Dermis blood vessel endothelial cell (primary cell): ENCODE results near the gene CLASP1. TPM values are rescaled to one million over a fixed set of nuclear protein-coding genes. Genes with fewer than 3 reads are reported as not detected.
"Not testable (repeated sequence)": the region's sequence is repeated elsewhere in the genome, so short reads cannot be mapped to it uniquely, and the experiment has no call there.

Source experiments
- DNase-seq: peaks from one replicate; pipeline ENCODE4 v3.0.0; 2010
- total RNA-seq: library from RNA; depleted of rRNA; stranded (reverse); fragments of >200 nt; gene quantifications from 2 replicates; pipeline ENCODE4 v1.2.3, GENCODE V29; 2014

CLASP1 gene
- total RNA-seq, 1 donor from 2014 or later = 51.9 TPM

DNA sequence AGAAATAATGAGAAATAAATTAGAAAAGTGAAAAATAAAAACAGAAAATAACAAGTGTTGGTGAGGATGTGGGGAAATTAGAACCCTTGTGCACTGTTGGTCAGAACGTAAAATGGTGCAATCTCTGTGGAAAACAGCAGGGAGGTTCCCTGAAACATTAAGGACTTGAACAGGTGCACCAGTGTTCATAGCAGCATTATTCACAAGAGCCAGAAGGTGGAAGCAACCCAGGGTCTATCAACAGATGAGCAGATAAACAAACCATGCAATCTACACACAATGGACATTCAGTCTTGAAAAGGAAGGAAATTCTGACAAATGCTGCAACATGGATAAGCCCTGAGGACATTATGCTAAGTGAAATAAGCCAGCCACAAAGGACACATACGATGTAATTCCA, 306.1 kb downstream of the CLASP1 start:
- peak; percentile 16 for DNase-seq

DNA sequence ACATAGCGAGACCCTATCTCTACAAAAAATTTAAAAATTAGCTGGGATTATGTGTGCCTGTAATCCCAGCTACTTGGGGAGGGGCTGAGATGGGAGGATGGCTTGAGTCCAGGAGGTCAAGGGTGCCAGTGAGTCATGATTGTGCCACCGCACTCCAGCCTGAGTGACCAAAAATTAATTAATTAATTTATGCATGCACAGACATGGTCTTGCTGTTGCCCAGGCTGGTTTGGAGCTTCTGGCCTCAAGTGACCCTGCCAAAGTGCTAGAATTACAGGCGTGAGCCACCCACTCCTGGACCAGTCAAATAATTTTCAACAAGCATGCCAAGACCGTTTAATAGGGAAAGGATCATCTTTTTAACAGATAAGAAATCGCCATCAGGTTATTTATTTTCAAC, 306.5 kb downstream of the CLASP1 start:
- DNase-seq = no peak

DNA sequence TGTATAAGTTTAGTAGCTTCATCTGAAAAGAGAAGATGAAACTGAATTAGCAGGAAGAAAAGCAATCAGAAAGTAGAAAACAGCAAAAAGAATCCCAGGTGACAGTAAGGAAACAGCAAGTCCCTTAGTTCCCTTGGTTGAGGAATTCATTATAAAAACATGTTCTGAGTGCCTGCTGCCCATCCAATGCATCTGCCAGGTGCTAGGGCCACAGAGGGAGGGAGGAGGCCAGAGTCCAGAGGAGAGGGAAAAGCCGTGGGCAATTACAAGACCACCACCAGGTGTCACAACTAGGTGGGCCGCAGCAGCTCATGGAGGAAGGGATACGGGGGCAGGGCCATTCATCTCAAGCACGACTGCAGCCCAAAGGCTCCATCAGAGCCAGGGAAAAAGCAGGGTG, 308.3 kb downstream of the CLASP1 start:
- no peak for DNase-seq

DNA sequence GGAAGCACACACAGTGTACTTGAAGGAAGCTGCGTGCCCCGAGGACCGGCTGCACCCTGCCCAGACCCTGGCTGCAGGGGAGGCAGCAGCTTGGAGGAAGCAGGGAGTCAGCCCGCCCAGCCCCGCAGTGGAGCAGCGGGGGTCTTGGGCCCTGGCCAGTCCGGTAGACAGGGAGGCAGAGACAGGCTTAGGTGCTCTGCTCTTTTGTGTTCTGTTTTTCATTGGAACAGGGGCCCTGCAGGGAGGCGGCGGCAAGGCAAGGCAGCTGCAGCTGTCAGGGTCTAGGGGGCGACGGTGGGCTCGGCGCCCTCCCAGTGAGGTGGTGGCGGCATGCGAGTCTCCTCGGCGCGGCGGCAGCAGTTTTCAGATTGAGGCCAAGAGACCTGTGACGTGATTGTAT, 311.0 kb downstream of the CLASP1 start:
- no peak for DNase-seq

DNA sequence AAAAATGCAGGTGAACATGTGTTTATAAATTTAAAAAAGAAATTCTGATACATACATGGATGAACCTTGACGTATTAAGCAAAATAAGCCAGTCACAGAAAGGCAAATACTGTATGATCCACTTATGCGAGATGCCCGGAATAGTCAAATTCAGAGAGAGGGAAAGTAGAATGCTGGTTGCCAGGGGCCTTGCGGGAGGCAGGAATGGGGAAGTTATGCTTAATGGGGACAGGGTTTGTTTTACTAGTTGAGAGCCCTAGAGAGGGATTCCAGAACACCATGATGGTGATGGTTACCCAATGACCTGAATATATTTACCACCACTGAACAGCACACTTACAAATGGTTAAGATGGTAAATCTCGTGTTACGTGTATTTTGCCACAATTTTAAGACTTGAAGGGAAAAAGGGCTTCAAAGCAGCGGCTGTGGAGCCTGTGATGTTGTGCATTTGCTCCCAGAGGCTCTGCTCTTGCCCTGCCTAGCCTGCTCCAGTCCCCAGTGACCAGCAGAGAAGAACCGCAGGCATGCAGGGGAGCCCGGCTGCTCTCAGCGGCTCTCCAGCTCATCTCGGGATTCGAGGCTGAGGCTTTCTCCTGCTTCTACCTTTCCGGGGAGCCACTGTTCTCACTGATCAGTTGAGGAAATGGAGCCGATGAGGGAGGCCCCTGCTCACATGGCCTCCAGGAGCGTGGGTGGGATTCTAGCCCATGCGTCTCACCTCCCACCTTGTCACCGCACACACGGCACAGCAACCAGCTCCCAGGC, 312.6 kb downstream of the CLASP1 start:
- DNase-seq = no peak

DNA sequence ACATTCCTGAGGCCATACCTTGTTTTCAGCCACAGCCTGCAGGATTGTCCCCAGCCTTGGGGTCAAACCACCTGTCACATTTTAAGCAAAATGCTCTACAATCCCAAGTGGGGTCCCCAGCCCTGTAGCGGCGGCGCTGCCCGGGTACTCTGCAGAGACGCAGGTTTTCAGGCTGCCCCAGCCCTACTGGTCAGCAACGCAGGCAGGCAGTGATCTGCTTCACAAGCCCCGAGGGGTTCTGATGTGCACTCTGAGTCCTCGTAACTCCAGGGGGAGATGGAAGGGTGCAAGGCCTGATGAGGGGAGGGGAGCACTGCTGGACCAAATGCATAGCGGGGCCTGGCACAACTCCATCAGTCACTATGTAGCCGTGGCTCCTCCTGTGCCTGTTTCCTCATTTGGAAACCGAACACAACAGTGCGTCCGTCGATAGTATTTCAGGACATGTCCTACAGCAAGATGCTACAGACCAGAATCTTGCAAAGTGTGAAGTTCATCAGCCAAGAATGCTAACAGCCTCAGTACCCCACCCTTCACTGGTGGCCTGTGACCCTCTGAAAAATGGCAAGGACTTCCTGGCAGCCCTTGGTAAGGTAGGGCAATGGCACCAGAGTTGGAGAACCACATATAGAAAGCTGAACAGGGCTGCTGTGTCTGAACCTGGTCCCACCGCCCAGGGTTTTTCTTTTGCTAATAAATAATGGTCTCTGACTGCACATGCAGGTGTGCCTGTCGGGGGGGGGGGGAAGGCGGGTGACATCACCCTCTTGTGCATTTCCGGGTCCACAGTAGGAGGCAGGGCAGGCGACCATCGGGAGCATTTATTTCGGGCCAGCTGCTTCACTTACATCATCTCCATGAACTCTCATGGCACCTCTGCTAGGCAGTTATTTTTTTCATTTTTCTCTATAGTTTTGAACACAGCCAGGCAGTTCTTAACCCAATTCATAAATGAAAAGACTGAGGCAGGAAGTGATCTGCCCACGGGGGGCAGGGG, 313.7 kb downstream of the CLASP1 start:
- peak; percentile 32 for DNase-seq

DNA sequence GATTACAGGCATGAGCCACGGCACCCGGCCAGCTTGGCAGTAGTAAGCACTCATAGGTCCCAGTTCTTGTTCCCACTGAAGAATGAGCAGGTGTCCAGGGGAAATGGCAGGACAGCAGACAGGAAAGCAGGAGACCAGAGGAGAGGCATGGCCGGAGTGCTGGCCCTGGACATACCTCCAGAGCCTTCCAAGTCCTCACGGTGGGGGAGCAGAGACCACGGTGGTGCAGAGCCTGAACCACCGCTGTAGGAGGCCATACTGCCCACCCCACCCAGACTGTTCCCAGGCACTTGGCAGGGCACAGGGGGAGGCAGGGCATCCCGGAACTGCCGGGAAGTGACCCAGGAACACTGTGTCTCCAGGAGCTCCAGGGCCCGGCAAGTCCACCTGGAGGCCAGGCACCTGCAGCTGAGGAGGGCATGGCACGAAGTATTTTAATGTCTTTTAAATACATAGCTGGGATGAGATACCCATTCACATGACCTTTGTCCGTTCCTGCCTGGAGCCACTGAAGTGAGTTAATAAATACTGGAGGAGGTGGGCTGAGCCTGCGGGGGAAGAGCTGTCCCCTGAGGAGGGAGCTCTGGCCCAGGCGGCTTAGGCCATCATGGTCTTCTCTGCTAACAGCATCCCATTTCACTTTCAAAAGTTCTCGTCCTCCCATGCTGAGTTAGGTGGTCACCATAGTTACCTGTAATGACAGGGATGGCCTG, 314.5 kb downstream of the CLASP1 start:
- DNase-seq = no peak

DNA sequence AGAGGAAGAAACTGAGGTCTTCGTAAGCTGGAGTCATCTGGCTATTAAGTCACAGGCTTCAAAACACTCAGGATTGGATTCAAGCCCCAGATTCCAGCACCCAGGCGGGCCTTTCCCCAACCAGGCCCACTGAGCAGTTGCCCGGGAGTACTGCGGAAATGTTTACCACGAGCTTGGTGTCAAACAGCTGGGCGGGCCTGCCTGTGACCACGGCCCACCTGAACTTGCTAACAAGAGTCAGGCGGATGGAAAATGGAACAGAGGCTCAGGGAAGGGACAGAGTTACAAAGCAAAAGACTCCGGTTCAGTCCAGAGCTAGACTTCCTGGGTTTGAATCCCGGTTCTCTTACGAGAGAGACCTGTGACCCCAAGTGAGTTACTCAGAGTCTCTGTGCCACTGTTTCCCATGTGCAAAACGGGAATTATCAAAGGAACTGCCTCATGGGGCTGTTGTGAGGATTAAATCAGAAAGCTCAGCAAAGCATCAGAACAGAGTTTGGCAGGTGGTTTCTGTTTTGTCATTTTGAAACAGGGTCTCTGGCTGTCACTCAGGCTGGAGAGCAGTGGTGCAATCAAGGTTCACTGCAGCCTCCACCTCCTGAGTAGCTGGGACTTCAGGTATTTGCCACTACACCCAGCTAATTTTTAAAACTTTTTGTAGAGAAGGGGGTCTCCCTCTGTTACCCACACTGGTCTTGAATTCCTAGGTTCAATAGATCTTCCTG, 315.3 kb downstream of the CLASP1 start:
- peak; percentile 10 for DNase-seq

DNA sequence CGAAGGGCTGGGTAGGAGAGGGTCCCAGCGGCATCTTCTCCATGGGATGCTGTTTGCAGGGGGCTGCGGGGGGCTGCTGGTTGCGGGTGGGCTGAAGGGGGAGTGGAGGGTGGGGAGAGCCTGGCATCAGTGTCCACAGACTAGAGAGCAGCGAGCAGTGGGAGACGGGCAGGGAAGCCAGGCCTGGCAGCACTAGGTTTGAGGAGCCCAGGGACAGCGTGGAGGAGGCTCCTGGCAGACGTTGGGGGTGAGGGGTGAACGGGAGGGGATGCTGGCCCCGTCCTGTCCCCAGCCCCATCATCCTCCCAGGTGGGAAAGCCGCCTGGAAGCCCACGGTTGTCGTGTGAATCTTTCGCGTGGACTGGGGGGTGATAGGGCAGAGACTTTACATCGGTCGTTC, 316.0 kb downstream of the CLASP1 start:
- DNase-seq = no peak

DNA sequence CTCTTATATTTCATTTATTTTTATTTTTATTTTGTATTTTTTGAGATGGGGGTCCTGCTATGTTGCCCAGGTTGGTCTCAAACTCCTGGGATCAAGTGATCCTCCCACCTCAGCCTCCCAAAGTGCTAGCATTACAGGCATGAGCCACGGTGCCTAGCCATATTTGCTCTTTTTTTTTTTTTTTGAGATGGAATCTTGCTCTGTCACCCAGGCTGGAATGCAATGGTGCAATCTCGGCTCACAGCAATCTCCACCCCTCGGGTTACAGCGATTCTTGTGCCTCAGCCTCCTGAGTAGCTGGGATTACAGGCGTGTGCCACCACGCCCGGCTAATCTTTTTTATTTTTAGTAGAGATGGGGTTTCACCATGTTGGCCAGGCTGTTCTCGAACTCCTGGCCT, 317.9 kb downstream of the CLASP1 start:
- DNase-seq = not testable (repeated sequence)

DNA sequence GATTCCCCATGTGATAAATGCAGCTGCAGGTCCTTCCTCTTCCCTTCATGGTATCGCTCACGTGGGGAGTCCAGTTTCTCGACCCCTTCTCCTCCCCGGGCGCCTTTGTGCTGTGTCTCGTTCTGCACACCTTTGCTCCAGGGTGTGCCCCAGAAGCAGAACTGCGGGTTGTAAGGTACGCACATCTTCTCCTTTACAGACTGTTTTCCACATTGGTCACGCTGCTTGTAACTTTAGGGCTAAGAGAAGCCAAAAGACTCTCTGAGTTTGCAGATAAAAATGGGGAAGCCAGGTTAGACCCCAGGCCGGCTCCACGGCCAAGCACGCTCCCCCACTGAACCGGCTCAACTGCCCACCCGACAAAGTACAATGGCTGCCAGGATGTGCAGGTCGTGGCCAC, 318.3 kb downstream of the CLASP1 start:
- no peak for DNase-seq

DNA sequence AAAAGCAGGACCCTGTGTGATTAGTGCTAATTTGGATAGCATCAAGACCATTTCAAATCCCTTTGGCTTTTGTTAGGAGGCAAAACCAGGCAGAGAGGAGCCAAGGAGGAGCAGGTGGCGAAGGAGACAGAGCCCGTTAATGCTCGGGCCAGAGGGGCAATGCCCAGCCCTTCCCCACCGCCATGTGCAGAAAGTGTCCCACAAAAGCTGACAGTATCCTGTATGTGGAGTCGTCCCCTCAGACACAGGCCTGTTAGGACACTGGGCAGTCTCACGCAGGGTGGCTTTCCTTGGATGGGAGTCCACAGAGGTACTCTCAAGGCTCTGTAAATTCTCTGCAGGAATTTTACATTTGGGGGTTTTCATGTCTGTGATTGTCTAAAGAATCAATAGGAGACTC, 319.5 kb downstream of the CLASP1 start:
- no peak for DNase-seq

DNA sequence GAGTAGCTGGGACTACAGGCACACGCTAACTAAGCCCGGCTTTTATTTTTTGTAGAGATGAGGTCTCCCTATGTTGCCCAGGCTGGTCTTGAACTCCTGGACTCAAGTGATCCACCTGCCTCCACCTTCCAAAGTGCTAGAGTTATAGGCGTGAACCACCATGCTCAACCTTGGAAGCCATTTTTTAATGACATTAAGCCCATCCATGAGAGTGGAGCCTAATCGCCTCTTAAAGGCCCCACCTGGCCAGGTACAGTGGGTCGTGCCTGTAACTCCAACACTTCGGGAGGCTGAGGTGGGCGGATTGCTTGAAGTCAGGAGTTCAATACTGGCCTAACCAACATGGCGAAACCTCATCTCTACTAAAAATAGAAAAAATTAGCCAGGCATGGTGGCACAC, 322.6 kb downstream of the CLASP1 start:
- no peak for DNase-seq

DNA sequence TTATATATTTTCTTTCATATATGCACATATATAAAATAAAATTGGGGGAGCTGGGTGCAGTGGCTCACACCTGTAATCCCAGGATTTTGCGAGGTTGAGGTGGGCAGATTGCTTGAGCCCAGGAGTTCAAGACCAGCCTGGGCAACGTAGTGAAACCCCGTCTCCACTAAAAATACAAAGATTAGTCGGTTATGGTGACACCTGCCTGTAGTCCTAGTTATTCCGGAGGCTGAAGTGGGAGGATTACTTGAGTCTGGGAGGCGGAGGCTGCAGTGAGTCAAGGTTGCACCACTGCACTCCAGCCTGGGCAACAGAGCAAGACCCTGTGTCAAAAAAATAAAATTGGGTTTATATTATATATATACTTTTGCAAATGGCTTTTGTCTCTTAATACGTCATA, 324.7 kb downstream of the CLASP1 start:
- DNase-seq = no peak

DNA sequence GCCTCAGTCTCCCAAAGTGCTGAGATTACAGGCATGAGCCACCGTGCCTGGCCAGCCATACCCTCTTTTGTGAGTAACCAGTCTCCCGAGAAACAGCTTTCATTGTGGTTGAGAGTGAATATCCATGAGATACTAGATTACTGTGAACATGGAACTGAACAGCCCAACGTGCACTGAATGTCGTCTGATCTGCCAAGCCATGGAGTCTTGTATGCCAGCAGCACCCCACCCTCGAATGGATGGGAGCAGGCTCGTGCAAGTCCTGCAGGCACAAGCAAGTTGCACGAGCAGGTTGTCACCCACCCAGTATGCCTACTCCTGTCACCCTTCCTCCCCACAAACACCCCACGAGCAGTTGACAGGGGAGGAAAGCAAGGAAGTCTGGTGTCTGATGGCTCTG, 327.8 kb downstream of the CLASP1 start:
- DNase-seq = no peak

DNA sequence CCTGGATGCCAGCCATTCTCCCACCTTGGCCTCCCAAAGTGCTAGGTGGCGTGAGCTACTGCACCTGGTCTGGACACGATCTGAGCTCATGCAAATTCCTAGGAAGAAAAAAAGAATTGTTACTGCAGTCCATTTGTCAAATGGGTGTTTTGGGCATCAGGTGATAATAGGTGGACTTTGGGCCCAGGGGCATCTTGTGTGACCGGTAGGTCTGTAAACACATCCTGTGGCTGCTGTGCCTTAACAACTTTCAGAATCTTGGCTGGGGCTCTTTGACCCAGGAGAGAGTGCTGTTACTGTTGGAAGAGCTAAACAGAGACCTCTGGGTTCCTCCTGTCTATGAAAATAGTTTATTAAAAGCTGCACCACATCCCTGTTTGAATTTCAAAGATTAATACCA, 329.3 kb downstream of the CLASP1 start:
- DNase-seq = no peak

DNA sequence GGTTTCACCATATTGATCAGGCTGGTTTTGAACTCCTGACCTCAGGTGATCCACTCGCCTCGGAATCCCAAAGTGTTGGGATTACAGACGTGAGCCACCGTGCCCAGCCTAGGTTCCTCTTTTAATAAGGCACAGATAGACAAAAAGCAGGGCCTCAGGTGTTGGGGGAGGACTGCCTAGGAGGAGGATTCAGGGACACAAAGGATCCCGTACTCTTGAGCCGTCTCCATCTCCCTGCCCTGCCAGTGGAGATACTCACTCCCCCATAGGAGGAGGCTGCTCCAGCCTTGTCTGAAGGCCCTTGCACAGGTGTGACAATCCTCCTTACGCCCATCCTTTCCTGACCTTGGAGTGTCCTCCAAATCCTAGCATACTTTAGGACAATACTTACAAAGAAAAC, 332.3 kb downstream of the CLASP1 start:
- no peak for DNase-seq

DNA sequence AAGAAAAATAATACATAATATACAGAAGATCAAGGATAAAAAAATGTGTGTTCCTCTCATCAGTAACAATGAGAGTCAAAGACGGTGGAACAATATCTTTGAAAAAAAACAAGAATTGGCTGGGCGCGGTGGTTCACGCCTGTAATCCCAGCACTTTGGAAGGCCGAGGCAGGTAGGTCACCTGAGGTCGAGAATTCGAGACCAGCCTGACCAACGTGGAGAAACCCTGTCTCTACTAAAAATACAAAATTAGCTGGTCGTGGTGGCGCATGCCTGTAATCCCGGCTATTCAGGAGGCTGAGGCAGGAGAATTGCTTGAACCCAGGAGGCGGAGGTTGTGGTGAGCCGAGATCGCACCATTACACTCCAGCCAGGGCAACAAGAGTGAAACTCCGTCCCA, 335.6 kb downstream of the CLASP1 start:
- DNase-seq = not testable (repeated sequence)

DNA sequence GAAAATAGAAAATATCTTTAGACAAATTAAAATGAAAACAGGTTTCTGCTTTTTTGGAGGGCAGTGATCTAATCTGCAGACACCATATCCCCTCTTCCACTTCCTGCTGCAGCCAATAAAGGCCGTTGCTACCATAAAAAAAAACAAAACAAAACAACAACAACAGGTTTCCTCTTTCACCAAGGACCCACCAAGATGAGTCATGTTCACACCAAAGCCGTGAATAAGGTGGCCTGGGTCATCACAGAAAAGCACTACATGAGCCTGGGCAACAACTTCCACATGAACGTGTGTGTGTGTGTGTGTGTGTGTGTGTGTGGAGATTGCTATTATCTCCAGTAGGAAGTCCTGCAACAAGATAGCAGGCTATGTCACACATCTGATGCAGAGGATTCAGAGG, 339.5 kb downstream of the CLASP1 start:
- peak; percentile 30 for DNase-seq

DNA sequence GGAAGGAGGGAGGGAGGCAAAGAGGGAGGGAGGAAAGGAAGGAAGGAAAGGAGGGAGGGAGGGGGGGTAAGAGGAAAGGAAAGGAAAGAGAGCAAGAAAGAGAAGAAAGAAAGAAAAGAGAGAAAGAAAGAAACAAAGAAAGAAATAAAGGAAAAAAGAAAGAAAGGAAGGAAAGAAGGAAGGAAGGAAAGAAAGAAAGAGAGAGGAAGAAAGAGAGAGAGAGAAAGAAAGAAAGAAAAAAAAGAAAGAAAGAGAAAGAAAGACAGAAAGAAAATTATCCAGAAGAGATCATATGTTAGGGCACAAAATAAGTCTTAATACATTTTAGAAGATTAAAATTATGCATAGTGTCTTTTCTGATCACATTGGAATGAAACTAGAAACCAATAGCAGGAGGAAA, 339.9 kb downstream of the CLASP1 start:
- no peak for DNase-seq

DNA sequence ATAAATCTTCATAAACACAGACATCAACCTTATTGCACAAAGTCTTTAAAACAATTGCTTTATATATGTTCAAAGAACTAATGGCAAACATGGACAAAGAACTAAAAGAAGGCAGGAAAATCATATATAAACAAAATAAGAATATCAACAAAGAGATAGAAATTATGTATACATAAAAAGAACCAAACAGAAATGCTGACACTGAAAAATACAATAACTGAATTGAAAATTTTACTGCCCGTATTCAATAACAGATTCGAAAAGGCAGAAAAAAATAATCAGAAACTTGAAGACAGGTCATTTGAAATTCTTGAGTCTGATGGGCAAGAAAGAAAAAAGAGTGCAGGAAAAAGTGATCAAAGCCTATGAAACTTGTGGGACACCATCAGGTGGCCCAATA, 342.2 kb downstream of the CLASP1 start:
- no peak for DNase-seq

DNA sequence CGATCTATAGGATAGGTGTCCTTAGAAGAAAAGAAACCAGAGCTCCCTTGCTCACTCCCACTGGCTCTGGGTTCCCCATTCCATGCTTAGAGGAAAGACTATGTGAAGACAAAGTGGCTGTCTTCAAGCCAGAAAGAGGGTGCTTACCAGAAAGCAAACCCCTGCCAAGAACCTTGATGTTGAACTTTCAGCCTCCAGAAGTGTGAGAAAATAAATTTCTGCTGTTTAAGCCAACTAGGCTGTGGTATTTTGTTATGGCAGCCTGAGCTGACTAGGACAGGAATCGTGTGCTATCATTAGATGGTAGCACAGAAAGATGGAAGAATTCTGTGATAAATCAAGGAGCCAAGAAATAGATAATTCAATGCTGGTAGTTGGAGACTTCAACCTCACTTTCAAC, 344.3 kb downstream of the CLASP1 start:
- DNase-seq = no peak
